Tibial artery (tissue), 4 donors: Measurements from ENCODE around the gene PAFAH1B2.
"Not testable (repeated sequence)": the region's sequence is repeated elsewhere in the genome, so short reads cannot be mapped to it uniquely, and the experiment has no call there.

Source experiments
- DNase-seq, 2 donors: peaks; one replicate each; pipeline ENCODE4 v3.0.0-alpha.2; 2019
- H3K27ac ChIP-seq, 2 donors: fragments of 200-600 bp; sonication (generic) in 1 of 2; 1 replicate in 1 of 2; 2 replicates in 1 of 2; pipeline ENCODE4 v1.5.1; 2018 to 2019; ENCODE audit warnings: mild to moderate bottlenecking in 1 of 2
- H3K27me3 ChIP-seq, 2 donors: fragments of 200-600 bp; sonication (generic) in 1 of 2; one replicate each; pipeline versions ENCODE4 v1.5.1 to v1.6.0; 2016 to 2019
- H3K36me3 ChIP-seq, 3 donors: fragments of 200-600 bp; sonication (generic) in 2 of 3; one replicate each; pipeline ENCODE4 v1.5.1; 2016 to 2019; ENCODE audit warnings: mild to moderate bottlenecking in 2 of 3
- H3K4me1 ChIP-seq, 4 donors: fragments of 200-600 bp; sonication (generic) in 2 of 4; 1 replicate in 3 of 4; 2 replicates in 1 of 4; pipeline ENCODE4 v1.5.1; 2016 to 2019
- H3K4me3 ChIP-seq, 2 donors: fragments of 200-600 bp; sonication (generic) in 1 of 2; 1 replicate in 1 of 2; 2 replicates in 1 of 2; pipeline ENCODE4 v1.5.1; 2018 to 2019; ENCODE audit warnings: mild to moderate bottlenecking in 2 of 2
- H3K9me3 ChIP-seq, 3 donors: fragments of 200-600 bp; sonication (generic) in 1 of 3; one replicate each; pipeline ENCODE4 v1.5.1; 2016 to 2019
- intact Hi-C: fragments of 100-400 bp; cut with DNase I; formaldehyde crosslinking; loops from one replicate; pipeline ENCODE4 v1.15.0; 2023; ENCODE audit warnings: low total_unique reads
- TF ChIP-seq, protein P1 (sequence below), 2 experiments: fragments of 200-600 bp in 1 of 2; fragments of 450-650 bp in 1 of 2; IDR thresholded peaks; one replicate each; pipeline ENCODE4 v1.5.1; 2017 to 2019; ENCODE audit warnings: antibody characterized with exemption in 2 of 2, mild to moderate bottlenecking in 1 of 2, moderate library complexity in 1 of 2

PAFAH1B2 gene

DNA sequence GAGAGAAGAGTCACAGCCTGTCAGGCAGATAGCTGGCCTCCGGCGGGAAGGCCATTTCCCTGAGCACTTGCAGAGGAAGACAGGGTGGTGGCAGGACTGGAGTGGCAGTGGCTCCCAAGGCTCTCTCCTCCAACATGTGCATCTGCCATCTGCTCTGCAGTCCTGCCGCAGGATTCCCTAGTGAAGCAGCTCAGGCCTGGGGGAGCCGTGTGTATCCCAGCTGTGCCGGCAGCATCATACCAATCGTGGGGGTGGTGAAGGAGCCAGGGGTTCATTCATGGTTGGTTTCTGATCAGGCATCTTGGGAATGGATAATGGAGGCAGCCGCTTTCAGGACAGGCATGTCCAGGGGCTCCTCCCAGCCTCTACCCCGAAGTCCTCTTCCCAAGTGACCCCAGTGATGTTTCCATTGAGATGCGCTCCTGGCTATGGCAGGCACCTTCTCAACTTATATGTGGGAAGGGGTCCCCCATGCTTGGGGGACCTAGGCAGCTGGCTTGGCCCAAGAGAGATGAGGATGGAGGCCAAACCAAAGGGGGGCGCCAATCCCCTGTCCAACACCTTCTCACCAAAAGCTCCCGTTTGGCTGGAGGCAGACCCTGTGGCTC is 61.2 kb downstream of the PAFAH1B2 start:
- intact Hi-C loops, result loop anchor here (5.0 kb wide), 1 partner anchor 73 kb away; no protein-coding TSS in a partner anchor
- H3K27me3 ChIP-seq, result no peaks in the 10 kb centered on the region
- H3K9me3 ChIP-seq, result no peaks in the 10 kb centered on the region
- TF ChIP-seq, protein P1, sequence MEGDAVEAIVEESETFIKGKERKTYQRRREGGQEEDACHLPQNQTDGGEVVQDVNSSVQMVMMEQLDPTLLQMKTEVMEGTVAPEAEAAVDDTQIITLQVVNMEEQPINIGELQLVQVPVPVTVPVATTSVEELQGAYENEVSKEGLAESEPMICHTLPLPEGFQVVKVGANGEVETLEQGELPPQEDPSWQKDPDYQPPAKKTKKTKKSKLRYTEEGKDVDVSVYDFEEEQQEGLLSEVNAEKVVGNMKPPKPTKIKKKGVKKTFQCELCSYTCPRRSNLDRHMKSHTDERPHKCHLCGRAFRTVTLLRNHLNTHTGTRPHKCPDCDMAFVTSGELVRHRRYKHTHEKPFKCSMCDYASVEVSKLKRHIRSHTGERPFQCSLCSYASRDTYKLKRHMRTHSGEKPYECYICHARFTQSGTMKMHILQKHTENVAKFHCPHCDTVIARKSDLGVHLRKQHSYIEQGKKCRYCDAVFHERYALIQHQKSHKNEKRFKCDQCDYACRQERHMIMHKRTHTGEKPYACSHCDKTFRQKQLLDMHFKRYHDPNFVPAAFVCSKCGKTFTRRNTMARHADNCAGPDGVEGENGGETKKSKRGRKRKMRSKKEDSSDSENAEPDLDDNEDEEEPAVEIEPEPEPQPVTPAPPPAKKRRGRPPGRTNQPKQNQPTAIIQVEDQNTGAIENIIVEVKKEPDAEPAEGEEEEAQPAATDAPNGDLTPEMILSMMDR (IDR thresholded peaks at IDR 0.05), result peak in 1 of 2 experiments; percentile 6
- DNase-seq, result no peak
- peaks cover 49 to 53% (median 50%) of the 10 kb centered on the region in 3 donors for H3K36me3 ChIP-seq
- peak overlapping the region; percentile 97 to 98 for H3K27ac ChIP-seq
- peaks cover 0 to 33% (median 21%) of the 10 kb centered on the region in 4 donors for H3K4me1 ChIP-seq
- peak overlapping the region; percentile 70 to 96 for H3K4me3 ChIP-seq

DNA sequence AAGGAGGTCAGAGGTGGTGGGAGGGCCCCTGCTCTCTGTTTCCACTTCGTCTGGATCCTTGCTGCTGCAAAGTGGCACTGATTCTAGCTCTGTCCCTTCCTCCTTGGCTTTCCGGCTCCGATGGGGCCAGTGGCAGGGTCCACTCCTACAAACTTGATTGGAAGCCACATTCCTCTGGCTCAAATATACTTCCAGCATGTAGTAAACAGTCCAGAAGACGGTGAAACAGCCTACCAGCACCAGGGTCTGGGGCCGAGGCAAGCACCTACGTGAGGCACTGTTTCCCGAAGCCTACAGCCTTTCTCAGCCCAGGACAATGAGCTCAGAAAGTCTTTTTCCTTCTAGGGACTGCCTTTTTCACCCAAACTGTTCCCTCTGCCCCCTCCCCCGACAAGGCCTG is 62.0 kb downstream of the PAFAH1B2 start:
- not testable (repeated sequence) for H3K4me3 ChIP-seq, DNase-seq, H3K9me3 ChIP-seq, H3K27me3 ChIP-seq
- H3K36me3 ChIP-seq, result peaks cover 43 to 46% (median 45%) of the 10 kb centered on the region in 3 donors
- intact Hi-C loops, result loop anchor here (5.0 kb wide), 1 partner anchor 74 kb away; no protein-coding TSS in a partner anchor
- peaks cover 0 to 33% (median 21%) of the 10 kb centered on the region in 4 donors for H3K4me1 ChIP-seq
- peak overlapping the region; percentile 97 to 98 for H3K27ac ChIP-seq

DNA sequence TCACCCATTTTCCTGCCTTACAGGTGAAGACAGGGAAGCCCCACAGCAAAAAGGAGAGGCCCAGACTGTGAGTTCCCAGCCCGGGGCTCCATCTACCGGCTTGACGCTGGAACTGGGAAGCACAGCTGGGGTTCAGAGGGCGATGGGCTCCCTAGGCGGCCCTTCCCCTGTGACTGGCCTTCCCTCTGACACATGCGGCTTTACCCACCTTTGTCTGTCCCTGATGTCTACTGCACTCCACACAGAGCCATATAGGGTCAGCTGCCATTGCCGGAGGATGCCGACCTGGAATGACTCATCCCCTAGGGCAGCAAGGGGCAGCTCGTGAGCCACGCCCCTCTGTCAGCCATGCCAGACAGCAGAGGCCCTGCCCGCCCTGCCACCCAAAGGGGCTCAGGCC is 62.8 kb downstream of the PAFAH1B2 start:
- not testable (repeated sequence) for H3K9me3 ChIP-seq, H3K27me3 ChIP-seq, H3K4me3 ChIP-seq, H3K27ac ChIP-seq, DNase-seq
- H3K4me1 ChIP-seq, result peaks cover 0 to 33% (median 21%) of the 10 kb centered on the region in 4 donors
- intact Hi-C loops, result loop anchor here (5.0 kb wide), 1 partner anchor 75 kb away; no protein-coding TSS in a partner anchor
- H3K36me3 ChIP-seq, result peaks cover 37 to 39% (median 37%) of the 10 kb centered on the region in 3 donors

DNA sequence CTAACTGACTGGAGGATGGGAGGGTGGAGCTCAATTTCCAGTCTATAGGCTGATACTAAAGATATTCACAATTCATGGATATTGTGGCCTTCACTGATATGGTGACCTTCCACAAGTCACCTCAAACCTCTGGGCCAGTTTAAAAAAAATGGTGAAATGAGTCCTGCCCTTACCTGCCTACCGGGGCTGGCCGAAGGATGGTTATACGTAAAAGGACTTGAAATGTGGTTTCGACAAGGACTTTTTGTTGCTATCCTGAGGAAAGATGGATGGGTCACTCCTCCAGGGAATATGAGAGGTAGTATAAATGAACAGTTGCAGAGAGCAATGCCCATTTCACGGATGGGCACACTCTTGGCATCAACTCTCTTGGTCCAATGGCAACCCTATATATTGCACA is 63.4 kb downstream of the PAFAH1B2 start:
- intact Hi-C loops, result loop anchor here (5.0 kb wide), 1 partner anchor 75 kb away; no protein-coding TSS in a partner anchor

DNA sequence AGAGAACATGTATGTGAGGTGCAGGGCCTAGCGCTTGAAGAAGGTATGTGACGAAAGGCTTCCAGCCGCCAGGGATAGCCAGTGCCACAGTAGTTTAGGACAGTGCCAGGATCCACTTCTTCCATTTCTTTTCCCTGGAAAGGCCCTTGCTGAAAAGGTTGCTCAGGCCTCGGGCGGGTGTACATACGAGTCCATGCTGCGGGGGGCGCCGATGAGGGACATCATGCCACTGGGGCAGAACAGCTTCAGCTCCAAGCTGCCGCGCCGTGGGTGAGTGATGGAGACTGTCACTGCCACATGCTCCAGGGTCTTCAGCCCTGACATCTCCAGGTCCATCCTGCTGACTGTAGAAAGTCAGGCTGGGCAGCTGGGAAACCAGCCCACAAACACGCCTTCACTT is 64.6 kb downstream of the PAFAH1B2 start:
- peaks cover 0 to 23% (median 17%) of the 10 kb centered on the region in 4 donors for H3K4me1 ChIP-seq
- H3K36me3 ChIP-seq, result peaks cover 18 to 33% (median 32%) of the 10 kb centered on the region in 3 donors
- intact Hi-C loops, result loop anchor here (5.0 kb wide), 1 partner anchor 76 kb away; no protein-coding TSS in a partner anchor
- not testable (repeated sequence) for H3K27ac ChIP-seq, H3K27me3 ChIP-seq, H3K4me3 ChIP-seq, DNase-seq, H3K9me3 ChIP-seq
- TF ChIP-seq, protein P1 (IDR thresholded peaks at IDR 0.05), result peak in 1 of 2 experiments; percentile 8

More for the DNA sequence above, 63.4 kb downstream of the PAFAH1B2 start:
- H3K9me3 ChIP-seq, H3K27me3 ChIP-seq, H3K4me3 ChIP-seq, DNase-seq, H3K27ac ChIP-seq: not testable (repeated sequence)
- Histone ChIP-seq H3K4me1 (peaks cover 0 to 33% (median 21%) of the 10 kb centered on the region in 4 donors), H3K36me3 (peaks cover 30 to 33% (median 32%) of the 10 kb centered on the region in 3 donors)

DNA sequence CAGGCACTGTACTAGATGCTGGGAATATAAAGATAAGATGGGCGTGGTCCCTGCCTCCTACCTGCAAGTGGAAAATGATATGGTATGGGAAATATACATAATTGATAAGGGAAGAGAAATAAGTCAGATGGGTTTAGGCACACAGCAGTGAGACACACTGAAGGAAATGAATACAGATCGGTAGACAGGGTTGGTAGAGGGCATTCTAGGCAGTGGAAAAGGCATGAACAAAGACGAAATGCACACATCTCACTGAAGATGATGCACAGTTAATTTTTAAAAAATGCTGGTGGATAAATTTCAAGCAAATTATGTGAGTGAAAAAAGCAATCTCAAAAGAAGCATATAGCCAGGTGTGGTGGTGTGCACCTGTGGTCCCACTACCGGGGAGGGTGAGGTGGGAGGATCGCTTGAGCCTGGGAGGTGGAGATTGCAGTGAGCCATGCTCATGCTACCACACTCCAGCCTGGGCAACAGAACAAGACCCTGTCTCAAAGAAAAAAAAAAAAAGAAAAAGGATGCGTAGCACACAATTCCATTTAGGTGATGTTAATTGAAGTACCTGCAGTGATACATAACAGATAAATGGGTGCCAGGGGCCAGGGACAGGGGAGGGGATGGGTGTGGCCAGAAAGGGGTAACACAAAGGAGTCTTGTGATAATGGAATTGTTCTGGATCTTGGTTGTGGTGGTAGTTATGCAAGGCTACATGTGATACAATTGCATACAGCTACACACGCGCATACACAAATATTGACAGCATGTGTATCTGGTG is 65.5 kb downstream of the PAFAH1B2 start:
- not testable (repeated sequence) for DNase-seq, H3K4me3 ChIP-seq, H3K27me3 ChIP-seq, H3K9me3 ChIP-seq
- Histone ChIP-seq H3K36me3 (peaks cover 10 to 30% (median 29%) of the 10 kb centered on the region in 3 donors), H3K4me1 (peaks cover 0 to 15% (median 13%) of the 10 kb centered on the region in 4 donors), H3K27ac (peak overlapping the region in 1 of 2 donors; percentile 2)
- intact Hi-C loops, result loop anchor here (5.0 kb wide), 1 partner anchor 77 kb away; no protein-coding TSS in a partner anchor

DNA sequence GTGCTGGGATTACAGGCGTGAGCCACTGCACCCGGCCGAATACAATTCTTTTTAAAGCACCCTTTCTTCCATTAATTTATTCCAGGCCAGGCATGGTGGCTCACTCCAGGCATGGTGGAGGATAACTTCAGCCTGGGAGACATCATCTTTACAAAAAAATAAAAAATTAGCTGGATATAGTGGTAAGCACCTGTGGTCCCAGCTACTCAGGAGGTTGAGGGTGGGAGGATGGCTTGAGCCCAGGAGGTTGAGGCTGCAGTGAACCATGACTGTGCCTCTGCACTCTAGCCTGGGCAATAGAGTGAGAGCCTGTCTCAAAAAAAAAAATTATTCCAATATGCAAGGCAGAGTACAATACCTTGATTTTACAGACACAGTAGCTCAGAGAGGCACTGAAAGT is 66.5 kb downstream of the PAFAH1B2 start:
- peaks cover 0 to 24% (median 18%) of the 10 kb centered on the region in 3 donors for H3K36me3 ChIP-seq
- no peaks in the 10 kb centered on the region for H3K27me3 ChIP-seq
- DNase-seq, result no peak
- H3K4me3 ChIP-seq, result no peak overlapping the region
- intact Hi-C loops, result no loop called here
- no peaks in the 10 kb centered on the region for H3K9me3 ChIP-seq
- TF ChIP-seq, protein P1 (IDR thresholded peaks at IDR 0.05), result no peak
- H3K27ac ChIP-seq, result peak overlapping the region in 1 of 2 donors; percentile 2
- H3K4me1 ChIP-seq, result peaks cover 0 to 5% (median 3%) of the 10 kb centered on the region in 4 donors
